ENCODE results near the gene IL5. TPM values are rescaled to one million over a fixed set of nuclear protein-coding genes. Genes with fewer than 3 reads are reported as not detected.

IL5 gene
- total and polyA plus RNA-seq, 2 of the 13 experiments (the other 11 are each of a cell fraction or from before 2014, with no cell fraction given), result not detected

GRCh38 chr5:132557478-132558172, 14.3 kb upstream of the IL5 start (continued):
- peak; percentile 95 for TF ChIP-seq HNF4G (IDR thresholded peaks at IDR 0.05; ENCODE audit: borderline replicate concordance, low read depth, low read length)
- peak; percentile 78; the same call in 1 of the 2 replicates for TF ChIP-seq HNF4G (CRISPR knock-in tag; IDR thresholded peaks at IDR 0.05; ENCODE audit: borderline replicate concordance, low read depth)
- no peak for TF ChIP-seq KDM3A (CRISPR knock-in tag; IDR thresholded peaks at IDR 0.05; ENCODE audit: low read depth)
- no peak for TF ChIP-seq MLXIP (CRISPR knock-in tag; IDR thresholded peaks at IDR 0.05; ENCODE audit: borderline replicate concordance)
- no peak for TF ChIP-seq ZNF24 (IDR thresholded peaks at IDR 0.05)
- peak; percentile 24; the same call in 1 of the 2 replicates for TF ChIP-seq KDM5A (IDR thresholded peaks at IDR 0.05; ENCODE audit: borderline replicate concordance, low read length)
- peak; percentile 37; the same call in 1 of the 2 replicates for TF ChIP-seq FOSL2 (CRISPR knock-in tag; IDR thresholded peaks at IDR 0.05)
- no peak for TF ChIP-seq ZSCAN22 (CRISPR knock-in tag; IDR thresholded peaks at IDR 0.05)
- no peak for TF ChIP-seq BRF2 (CRISPR knock-in tag; IDR thresholded peaks at IDR 0.05)
- no peak for TF ChIP-seq ZBTB33 (CRISPR knock-in tag; IDR thresholded peaks at IDR 0.05)
- peak; percentile 50; the same call in 1 of the 2 replicates for TF ChIP-seq ZBTB25 (CRISPR knock-in tag; IDR thresholded peaks at IDR 0.05)
- peak; percentile 77; the same call in 1 of the 2 replicates for TF ChIP-seq NCOR1 (IDR thresholded peaks at IDR 0.05; ENCODE audit: borderline replicate concordance, low read length)
- TF ChIP-seq RARA (CRISPR knock-in tag; IDR thresholded peaks at IDR 0.05), result peak; percentile 79
- 0 out of 2 replicates have a peak, but pooled peaks have one; percentile 9 for TF ChIP-seq ZNF256 (CRISPR knock-in tag; conservative IDR thresholded peaks at IDR 0.05)
- peak; percentile 91 for TF ChIP-seq HNF4A (CRISPR knock-in tag; IDR thresholded peaks at IDR 0.05)
- no peak for TF ChIP-seq ZMYM2 (CRISPR knock-in tag; IDR thresholded peaks at IDR 0.05)
- TF ChIP-seq MED1 (CRISPR knock-in tag; IDR thresholded peaks at IDR 0.05), result peak; percentile 75
- TF ChIP-seq ONECUT2 (CRISPR knock-in tag; IDR thresholded peaks at IDR 0.05), result peak; percentile 87
- TF ChIP-seq SNRNP70 (IDR thresholded peaks at IDR 0.05; ENCODE audit: low read depth, low read length), result no peak
- TF ChIP-seq ZSCAN31 (CRISPR knock-in tag; IDR thresholded peaks at IDR 0.05; ENCODE audit: low read depth), result no peak
- no peak for TF ChIP-seq NR2F1 (CRISPR knock-in tag; IDR thresholded peaks at IDR 0.05)
- TF ChIP-seq HNRNPK (IDR thresholded peaks at IDR 0.05; ENCODE audit: low read depth, low read length, poor library complexity, severe bottlenecking), result no peak
- no peak for TF ChIP-seq KAT8 (CRISPR knock-in tag; IDR thresholded peaks at IDR 0.05)

Data from HepG2 (cell line).